Endodermal cell (in vitro differentiated cells): ENCODE measurements around the gene ANGPTL8. TPM values are rescaled to one million over a fixed set of nuclear protein-coding genes. Genes with fewer than 3 reads are reported as not detected.

ENCODE experiments used
- DNase-seq: peaks from one replicate; pipeline ENCODE4 v3.0.0-alpha.2; 2017
- H3K27ac ChIP-seq: 2 replicates; pipeline ENCODE4 v1.5.1; 2013; ENCODE audit warnings: mild to moderate bottlenecking, low read depth, low read length, moderate library complexity
- H3K27me3 ChIP-seq: 2 replicates; pipeline ENCODE4 v1.6.1; 2013; ENCODE audit warnings: mild to moderate bottlenecking, low read length, moderate library complexity; ENCODE audit not compliant: insufficient read depth, control insufficient read depth, poor library complexity, severe bottlenecking
- H3K36me3 ChIP-seq: 2 replicates; pipeline ENCODE4 v1.7.0; 2013; ENCODE audit warnings: mild to moderate bottlenecking, low read length, moderate library complexity; ENCODE audit not compliant: control insufficient read depth, insufficient read depth
- H3K4me1 ChIP-seq: one replicate; pipeline ENCODE4 v1.7.0; 2013; ENCODE audit warnings: low read length; ENCODE audit not compliant: control insufficient read depth, insufficient read depth
- H3K4me3 ChIP-seq: 2 replicates; pipeline ENCODE4 v1.5.1; 2013; ENCODE audit warnings: mild to moderate bottlenecking, low read length, moderate library complexity
- H3K9ac ChIP-seq: 2 replicates; pipeline ENCODE4 v1.6.1; 2013; ENCODE audit warnings: mild to moderate bottlenecking, low read length, moderate library complexity; ENCODE audit not compliant: poor library complexity, severe bottlenecking; ENCODE audit errors: extremely low read depth
- H3K9me3 ChIP-seq: 2 replicates; pipeline ENCODE4 v1.6.1; 2013; ENCODE audit warnings: mild to moderate bottlenecking, low read length, moderate library complexity; ENCODE audit not compliant: control insufficient read depth
- H3K27ac Mint-ChIP-seq: 2 replicates; pipeline ENCODE4 v1.8.0; 2020; ENCODE audit warnings: mixed read lengths
- H3K27me3 Mint-ChIP-seq: 2 replicates; pipeline ENCODE4 v1.8.0; 2021; ENCODE audit warnings: mild to moderate bottlenecking, mixed read lengths; ENCODE audit not compliant: insufficient read depth
- H3K36me3 Mint-ChIP-seq: 2 replicates; pipeline ENCODE4 v1.8.0; 2020; ENCODE audit warnings: low read depth, mixed read lengths
- H3K4me1 Mint-ChIP-seq: 2 replicates; pipeline ENCODE4 v1.8.0; 2020; ENCODE audit warnings: mixed read lengths
- H3K4me3 Mint-ChIP-seq: 2 replicates; pipeline ENCODE4 v1.8.0; 2020; ENCODE audit warnings: mild to moderate bottlenecking, moderate library complexity, mixed read lengths
- H3K9me3 Mint-ChIP-seq: 2 replicates; pipeline ENCODE4 v1.8.0; 2020; ENCODE audit warnings: mild to moderate bottlenecking, mixed read lengths
- CTCF ChIP-seq: fragments of 200-600 bp; sonication (generic); conservative IDR thresholded peaks from 2 replicates; pipeline ENCODE4 v1.5.0; 2021; ENCODE audit warnings: antibody characterized with exemption, mild to moderate bottlenecking
- WGBS, 2 experiments: methylation state at CpG; one replicate each; pipeline versions ENCODE4 v1.1.5 to v1.1.7; 2013; ENCODE audit warnings: missing lambda C conversion rate in 2 of 2, mixed read lengths in 1 of 2; ENCODE audit not compliant: insufficient coverage in 1 of 2, insufficient read length in 1 of 2; 5-methylcytosine and 5-hydroxymethylcytosine counted together
- total RNA-seq, 2 donors: library from RNA; stranded (reverse); fragmentation: NEBNext Ultra II Directional in 1 of 2; extraction: Animal tissue kit (Norgen Biotek cat#: 25700) in 1 of 2; gene quantifications; 2 replicates in 1 of 2; 3 replicates in 1 of 2; pipeline ENCODE4 v1.2.1, GENCODE V29; 2021

ANGPTL8 gene
- total RNA-seq, 2 donors from 2014 or later, result not detected

- H3K9me3 ChIP-seq, result no peaks in the 10 kb centered on the region
- Mint-ChIP-seq H3K4me3 (peak within 1 kb of the TSS; percentile 75), H3K4me1 (peaks cover 7% of the 10 kb centered on the region), H3K36me3 (peaks cover 10% of the 10 kb centered on the region), H3K27ac (peak within 1 kb of the TSS; percentile 96), H3K27me3 (no peaks in the 10 kb centered on the region), H3K9me3 (no peaks in the 10 kb centered on the region)
- H3K9ac ChIP-seq, result peak within 1 kb of the TSS; percentile 72
- TF ChIP-seq CTCF, result peak; percentile 41
- peak within 1 kb of the TSS; percentile 89 for H3K4me3 ChIP-seq
- no peak within 1 kb of the TSS for H3K27ac ChIP-seq
- peak; percentile 97 for DNase-seq
- no peaks in the 10 kb centered on the region for H3K4me1 ChIP-seq
- WGBS, 2 experiments, result 2 to 17% methylated on average over 22 to 76 of the region's 78 CpGs
- no peaks in the 10 kb centered on the region for H3K36me3 ChIP-seq
- H3K27me3 ChIP-seq, result no peaks in the 10 kb centered on the region
Observed at GRCh38 chr19:11197291-11198174, 41.9 kb upstream of the ANGPTL8 start, which contains the start of gene KANK2. Gene KANK2 (minus strand): TSS chr19:11197545. CDS start chr19:11194511, 3,034 bp downstream.

GRCh38 chr19:11198175-11198534 is 41.3 kb upstream of the ANGPTL8 start:
- peaks cover 7% of the 10 kb centered on the region for H3K4me1 Mint-ChIP-seq
- H3K4me3 Mint-ChIP-seq, result peak overlapping the region; percentile 75
- WGBS, 2 experiments, result 81 to 85% methylated on average over 5 to 7 of the region's 7 CpGs
- H3K27me3 Mint-ChIP-seq, result no peaks in the 10 kb centered on the region
- Histone ChIP-seq H3K9ac (peak overlapping the region; percentile 44), H3K9me3 (no peaks in the 10 kb centered on the region), H3K4me1 (no peaks in the 10 kb centered on the region), H3K36me3 (no peaks in the 10 kb centered on the region), H3K4me3 (peak overlapping the region; percentile 68), H3K27ac (no peak overlapping the region), H3K27me3 (no peaks in the 10 kb centered on the region)
- H3K36me3 Mint-ChIP-seq, result peaks cover 7% of the 10 kb centered on the region
- no peaks in the 10 kb centered on the region for H3K9me3 Mint-ChIP-seq
- no peak for TF ChIP-seq CTCF
- peak overlapping the region; percentile 96 for H3K27ac Mint-ChIP-seq
- no peak for DNase-seq

- 87 to 96% methylated on average over 5 to 7 of the region's 7 CpGs for WGBS, 2 experiments
- H3K27ac Mint-ChIP-seq, result peak overlapping the region; percentile 84
- no peak for TF ChIP-seq CTCF
- H3K36me3 Mint-ChIP-seq, result peaks cover 7% of the 10 kb centered on the region
- Histone ChIP-seq H3K9me3 (no peaks in the 10 kb centered on the region), H3K4me3 (no peak overlapping the region), H3K27ac (no peak overlapping the region), H3K36me3 (no peaks in the 10 kb centered on the region), H3K27me3 (no peaks in the 10 kb centered on the region), H3K9ac (no peak overlapping the region), H3K4me1 (no peaks in the 10 kb centered on the region)
- no peaks in the 10 kb centered on the region for H3K27me3 Mint-ChIP-seq
- H3K9me3 Mint-ChIP-seq, result no peaks in the 10 kb centered on the region
- H3K4me3 Mint-ChIP-seq, result peak overlapping the region; percentile 75
- H3K4me1 Mint-ChIP-seq, result peaks cover 7% of the 10 kb centered on the region
- DNase-seq, result peak; percentile 67
Observed at GRCh38 chr19:11198769-11199424, 40.5 kb upstream of the ANGPTL8 start.
